Liver (tissue), 9 donors: ENCODE measurements around the gene VEPH1. TPM values are rescaled to one million over a fixed set of nuclear protein-coding genes. Genes with fewer than 3 reads are reported as not detected.

Experiments used
- DNase-seq: peaks from one replicate; pipeline ENCODE4 v3.0.0-alpha.2; 2017; ENCODE audit warnings: low spot score
- H3K27ac ChIP-seq, 2 donors: one replicate each; pipeline ENCODE4 v1.7.0; 2013; ENCODE audit warnings: inconsistent platforms in 2 of 2, low read length in 2 of 2, control low read depth in 1 of 2, low read depth in 1 of 2, mild to moderate bottlenecking in 1 of 2
- H3K27me3 ChIP-seq, 4 donors: one replicate each; pipeline versions ENCODE4 v1.6.1 to v1.7.0; 2013; ENCODE audit warnings: low read length in 3 of 4, inconsistent platforms in 1 of 4, mild to moderate bottlenecking in 1 of 4, moderate library complexity in 1 of 4; ENCODE audit not compliant: control insufficient read depth in 4 of 4, insufficient read depth in 4 of 4
- H3K36me3 ChIP-seq, 4 donors: one replicate each; pipeline versions ENCODE4 v1.6.1 to v1.7.0; 2013; ENCODE audit warnings: low read length in 3 of 4, mild to moderate bottlenecking in 3 of 4, low read depth in 1 of 4, moderate library complexity in 1 of 4; ENCODE audit not compliant: control insufficient read depth in 4 of 4, insufficient read depth in 3 of 4
- H3K4me1 ChIP-seq, 4 donors: one replicate each; pipeline versions ENCODE4 v1.6.1 to v1.7.0; 2013; ENCODE audit warnings: low read length in 3 of 4, mild to moderate bottlenecking in 3 of 4, moderate library complexity in 1 of 4; ENCODE audit not compliant: control insufficient read depth in 4 of 4, insufficient read depth in 4 of 4
- H3K4me3 ChIP-seq, 3 donors: one replicate each; pipeline versions ENCODE4 v1.6.1 to v1.7.0; 2013; ENCODE audit warnings: low read length in 3 of 3, control low read depth in 1 of 3, low read depth in 1 of 3, mild to moderate bottlenecking in 1 of 3
- H3K9ac ChIP-seq, 2 donors: one replicate each; pipeline ENCODE4 v1.7.0; 2013; ENCODE audit warnings: low read length in 2 of 2, mild to moderate bottlenecking in 2 of 2, moderate library complexity in 2 of 2, control low read depth in 1 of 2, low read depth in 1 of 2
- H3K9me3 ChIP-seq, 4 donors: one replicate each; pipeline versions ENCODE4 v1.6.1 to v1.7.0; 2013; ENCODE audit warnings: low read length in 3 of 4; ENCODE audit not compliant: control insufficient read depth in 4 of 4
- ATF3 ChIP-seq: IDR thresholded peaks from 2 replicates; pipeline ENCODE4 v1.6.1; 2016; ENCODE audit warnings: antibody characterized with exemption
- EGR1 ChIP-seq, 2 donors: IDR thresholded peaks; 2 replicates each; pipeline ENCODE4 v1.6.1; 2016 to 2018; ENCODE audit warnings: antibody characterized with exemption in 2 of 2, low read depth in 2 of 2
- FOXA1 ChIP-seq: IDR thresholded peaks from 2 replicates; pipeline ENCODE4 v1.6.1; 2016; ENCODE audit warnings: antibody characterized with exemption
- FOXA2 ChIP-seq: IDR thresholded peaks from 2 replicates; pipeline ENCODE4 v1.6.1; 2016; ENCODE audit warnings: antibody characterized with exemption
- GABPA ChIP-seq, 2 donors: IDR thresholded peaks in 1 of 2; conservative IDR thresholded peaks in 1 of 2; 2 replicates each; pipeline ENCODE4 v1.6.1; 2016; ENCODE audit warnings: antibody characterized with exemption in 2 of 2, mild to moderate bottlenecking in 1 of 2, moderate library complexity in 1 of 2
- HNF4A ChIP-seq, 2 donors: conservative IDR thresholded peaks; 2 replicates each; pipeline ENCODE4 v1.6.1; 2016; ENCODE audit warnings: antibody characterized with exemption in 2 of 2, mild to moderate bottlenecking in 2 of 2
- HNF4G ChIP-seq: IDR thresholded peaks from 2 replicates; pipeline ENCODE4 v1.6.1; 2016; ENCODE audit warnings: antibody characterized with exemption
- JUND ChIP-seq, 2 donors: IDR thresholded peaks; 2 replicates each; pipeline ENCODE4 v1.6.1; 2016; ENCODE audit warnings: antibody characterized with exemption in 2 of 2
- NR2F2 ChIP-seq: IDR thresholded peaks from 2 replicates; pipeline ENCODE4 v1.6.1; 2016; ENCODE audit warnings: antibody characterized with exemption
- RAD21 ChIP-seq, 2 donors: IDR thresholded peaks; 2 replicates each; pipeline ENCODE4 v1.6.1; 2016; ENCODE audit warnings: antibody characterized with exemption in 2 of 2, mild to moderate bottlenecking in 2 of 2
- SP1 ChIP-seq: IDR thresholded peaks from 2 replicates; pipeline ENCODE4 v1.6.1; 2018; ENCODE audit warnings: antibody characterized with exemption, mild to moderate bottlenecking
- TAF1 ChIP-seq: conservative IDR thresholded peaks from 2 replicates; pipeline ENCODE4 v1.6.1; 2016; ENCODE audit warnings: antibody characterized with exemption, mild to moderate bottlenecking
- YY1 ChIP-seq: IDR thresholded peaks from 2 replicates; pipeline ENCODE4 v1.6.1; 2016; ENCODE audit warnings: antibody characterized with exemption, mild to moderate bottlenecking
- WGBS: extraction: QIAGEN DNeasy Blood & Tissue Kit; methylation state at CpG from one replicate; pipeline ENCODE4 v1.1.7; 2013; 5-methylcytosine and 5-hydroxymethylcytosine counted together
- polyA plus RNA-seq, 2 donors: library from polyadenylated mRNA; stranded (reverse) in 1 of 2; unstranded in 1 of 2; fragments of 200-250 nt in 1 of 2; fragments of >200 nt in 1 of 2; fragmentation: Nextera tagmentation in 1 of 2; extraction: Ambion mirVana in 1 of 2; gene quantifications; one replicate each; pipeline versions ENCODE4 v1.2.1 to v1.2.3, GENCODE V29; 2013 to 2015
- total RNA-seq, 2 donors: library from RNA; depleted of rRNA; stranded (reverse); fragments of >200 nt; gene quantifications; one replicate each; pipeline ENCODE4 v1.2.3, GENCODE V29; 2014
- TF ChIP-seq, protein P1 (sequence below): IDR thresholded peaks from 2 replicates; pipeline ENCODE4 v1.6.1; 2016; ENCODE audit warnings: antibody characterized with exemption
- TF ChIP-seq, protein P2 (sequence below): IDR thresholded peaks from 2 replicates; pipeline ENCODE4 v1.6.1; 2016; ENCODE audit warnings: antibody characterized with exemption, mild to moderate bottlenecking
- TF ChIP-seq, protein P3 (sequence below): IDR thresholded peaks from 2 replicates; pipeline ENCODE4 v1.6.1; 2016; ENCODE audit warnings: antibody characterized with exemption
- TF ChIP-seq, protein P4 (sequence below): fragments of 150-350 bp; IDR thresholded peaks from 2 replicates; pipeline ENCODE4 v1.5.1; 2017; ENCODE audit warnings: improper control_type of control experiment, low read depth, low read length; ENCODE audit not compliant: missing input control
- donor health status: healthy.
- donor health status: healthy.
- donor health status: healthy.
- donor health status: healthy.
- donor health status: healthy.

VEPH1 gene
- total and polyA plus RNA-seq, 4 donors: 0.60 to 3.3 (median 1.2) TPM

DNA sequence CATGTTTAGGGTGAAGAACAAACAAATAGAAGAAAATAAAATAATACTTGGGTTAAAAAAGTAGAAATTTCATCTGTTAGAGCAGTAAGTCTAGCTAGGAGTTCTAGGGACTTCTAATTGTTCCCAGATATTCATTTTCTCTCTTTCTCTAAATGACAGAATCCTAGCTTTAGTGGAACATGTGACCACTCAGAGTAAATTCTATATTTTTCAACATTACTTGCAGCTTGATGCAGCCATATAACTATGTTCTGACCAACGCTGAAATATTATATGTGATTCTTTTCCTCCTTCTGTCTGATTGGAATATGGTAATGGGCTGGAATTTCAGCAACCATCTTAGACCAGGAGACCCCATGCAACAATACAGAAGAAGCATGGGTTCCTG is 58.4 kb downstream of the VEPH1 start (continued):
- TF ChIP-seq ATF3 (no peak), HNF4G (no peak), TAF1 (no peak), RAD21 (IDR thresholded peaks at IDR 0.05) (no peak), EGR1 (IDR thresholded peaks at IDR 0.05; ENCODE audit: low read depth in 2 of 2) (no peak)

DNA sequence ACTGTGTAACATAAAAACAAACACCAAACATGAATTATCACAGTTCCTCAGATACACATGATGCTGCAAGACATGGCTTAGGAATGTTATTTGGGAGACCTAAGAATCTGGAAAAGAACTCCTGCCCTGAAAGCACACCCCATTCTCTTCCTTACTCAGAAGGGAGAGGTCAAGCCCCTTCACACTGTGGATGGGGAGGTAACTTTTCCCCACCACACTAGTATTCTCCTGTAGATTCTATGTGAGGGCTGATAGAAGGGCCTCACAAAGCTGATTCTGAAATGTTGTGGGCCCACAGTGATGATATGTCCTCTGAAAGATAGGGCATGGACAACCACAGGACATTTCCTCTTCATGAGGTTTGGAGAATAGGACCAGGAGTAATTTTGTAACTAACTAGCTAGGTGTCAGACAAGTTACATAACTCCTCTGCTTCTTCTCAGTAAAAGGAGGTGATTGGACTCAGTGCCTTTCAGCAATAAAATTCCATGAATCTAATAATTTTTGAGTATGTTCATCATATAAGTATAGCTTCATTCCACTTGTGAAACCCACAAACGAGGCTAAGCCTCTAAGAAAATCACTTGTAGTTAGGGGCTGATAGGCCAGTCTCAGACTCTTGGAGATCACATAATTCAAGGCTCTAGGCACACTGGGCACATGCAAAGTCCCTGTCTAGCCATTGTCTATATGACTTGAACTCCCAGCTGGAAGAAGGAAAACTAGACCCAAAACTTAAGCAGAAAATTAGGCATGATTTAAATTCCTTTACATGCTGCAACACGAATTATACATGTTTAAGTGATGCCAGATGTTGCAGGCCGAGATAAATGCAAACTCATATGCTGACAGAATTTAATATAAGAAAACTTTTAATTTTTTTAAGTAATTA is 59.1 kb downstream of the VEPH1 start:
- Histone ChIP-seq H3K9ac (no peak overlapping the region), H3K27me3 (peaks cover 0 to 3% (median 0%) of the 10 kb centered on the region in 4 donors), H3K4me1 (no peaks in the 10 kb centered on the region), H3K9me3 (no peaks in the 10 kb centered on the region), H3K36me3 (no peaks in the 10 kb centered on the region), H3K4me3 (no peak overlapping the region), H3K27ac (no peak overlapping the region)
- DNase-seq: no peak
- WGBS: 65% methylated on average over 3 of the region's 3 CpGs
- TF ChIP-seq, protein P1, sequence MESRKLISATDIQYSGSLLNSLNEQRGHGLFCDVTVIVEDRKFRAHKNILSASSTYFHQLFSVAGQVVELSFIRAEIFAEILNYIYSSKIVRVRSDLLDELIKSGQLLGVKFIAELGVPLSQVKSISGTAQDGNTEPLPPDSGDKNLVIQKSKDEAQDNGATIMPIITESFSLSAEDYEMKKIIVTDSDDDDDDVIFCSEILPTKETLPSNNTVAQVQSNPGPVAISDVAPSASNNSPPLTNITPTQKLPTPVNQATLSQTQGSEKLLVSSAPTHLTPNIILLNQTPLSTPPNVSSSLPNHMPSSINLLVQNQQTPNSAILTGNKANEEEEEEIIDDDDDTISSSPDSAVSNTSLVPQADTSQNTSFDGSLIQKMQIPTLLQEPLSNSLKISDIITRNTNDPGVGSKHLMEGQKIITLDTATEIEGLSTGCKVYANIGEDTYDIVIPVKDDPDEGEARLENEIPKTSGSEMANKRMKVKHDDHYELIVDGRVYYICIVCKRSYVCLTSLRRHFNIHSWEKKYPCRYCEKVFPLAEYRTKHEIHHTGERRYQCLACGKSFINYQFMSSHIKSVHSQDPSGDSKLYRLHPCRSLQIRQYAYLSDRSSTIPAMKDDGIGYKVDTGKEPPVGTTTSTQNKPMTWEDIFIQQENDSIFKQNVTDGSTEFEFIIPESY: no peak
- TF ChIP-seq FOXA2 (no peak), HNF4A (conservative IDR thresholded peaks at IDR 0.05) (no peak), TAF1 (no peak), JUND (IDR thresholded peaks at IDR 0.05) (no peak), EGR1 (IDR thresholded peaks at IDR 0.05; ENCODE audit: low read depth in 2 of 2) (no peak), NR2F2 (no peak), ATF3 (no peak), YY1 (no peak), RAD21 (IDR thresholded peaks at IDR 0.05) (no peak), SP1 (no peak), FOXA1 (no peak), GABPA (IDR thresholded peaks at IDR 0.05 in 1 of 2, conservative IDR thresholded peaks at IDR 0.05 in 1 of 2) (no peak)
- TF ChIP-seq, protein P2, sequence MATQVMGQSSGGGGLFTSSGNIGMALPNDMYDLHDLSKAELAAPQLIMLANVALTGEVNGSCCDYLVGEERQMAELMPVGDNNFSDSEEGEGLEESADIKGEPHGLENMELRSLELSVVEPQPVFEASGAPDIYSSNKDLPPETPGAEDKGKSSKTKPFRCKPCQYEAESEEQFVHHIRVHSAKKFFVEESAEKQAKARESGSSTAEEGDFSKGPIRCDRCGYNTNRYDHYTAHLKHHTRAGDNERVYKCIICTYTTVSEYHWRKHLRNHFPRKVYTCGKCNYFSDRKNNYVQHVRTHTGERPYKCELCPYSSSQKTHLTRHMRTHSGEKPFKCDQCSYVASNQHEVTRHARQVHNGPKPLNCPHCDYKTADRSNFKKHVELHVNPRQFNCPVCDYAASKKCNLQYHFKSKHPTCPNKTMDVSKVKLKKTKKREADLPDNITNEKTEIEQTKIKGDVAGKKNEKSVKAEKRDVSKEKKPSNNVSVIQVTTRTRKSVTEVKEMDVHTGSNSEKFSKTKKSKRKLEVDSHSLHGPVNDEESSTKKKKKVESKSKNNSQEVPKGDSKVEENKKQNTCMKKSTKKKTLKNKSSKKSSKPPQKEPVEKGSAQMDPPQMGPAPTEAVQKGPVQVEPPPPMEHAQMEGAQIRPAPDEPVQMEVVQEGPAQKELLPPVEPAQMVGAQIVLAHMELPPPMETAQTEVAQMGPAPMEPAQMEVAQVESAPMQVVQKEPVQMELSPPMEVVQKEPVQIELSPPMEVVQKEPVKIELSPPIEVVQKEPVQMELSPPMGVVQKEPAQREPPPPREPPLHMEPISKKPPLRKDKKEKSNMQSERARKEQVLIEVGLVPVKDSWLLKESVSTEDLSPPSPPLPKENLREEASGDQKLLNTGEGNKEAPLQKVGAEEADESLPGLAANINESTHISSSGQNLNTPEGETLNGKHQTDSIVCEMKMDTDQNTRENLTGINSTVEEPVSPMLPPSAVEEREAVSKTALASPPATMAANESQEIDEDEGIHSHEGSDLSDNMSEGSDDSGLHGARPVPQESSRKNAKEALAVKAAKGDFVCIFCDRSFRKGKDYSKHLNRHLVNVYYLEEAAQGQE: no peak
- TF ChIP-seq, protein P3, sequence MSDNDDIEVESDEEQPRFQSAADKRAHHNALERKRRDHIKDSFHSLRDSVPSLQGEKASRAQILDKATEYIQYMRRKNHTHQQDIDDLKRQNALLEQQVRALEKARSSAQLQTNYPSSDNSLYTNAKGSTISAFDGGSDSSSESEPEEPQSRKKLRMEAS: no peak
- TF ChIP-seq, protein P4, sequence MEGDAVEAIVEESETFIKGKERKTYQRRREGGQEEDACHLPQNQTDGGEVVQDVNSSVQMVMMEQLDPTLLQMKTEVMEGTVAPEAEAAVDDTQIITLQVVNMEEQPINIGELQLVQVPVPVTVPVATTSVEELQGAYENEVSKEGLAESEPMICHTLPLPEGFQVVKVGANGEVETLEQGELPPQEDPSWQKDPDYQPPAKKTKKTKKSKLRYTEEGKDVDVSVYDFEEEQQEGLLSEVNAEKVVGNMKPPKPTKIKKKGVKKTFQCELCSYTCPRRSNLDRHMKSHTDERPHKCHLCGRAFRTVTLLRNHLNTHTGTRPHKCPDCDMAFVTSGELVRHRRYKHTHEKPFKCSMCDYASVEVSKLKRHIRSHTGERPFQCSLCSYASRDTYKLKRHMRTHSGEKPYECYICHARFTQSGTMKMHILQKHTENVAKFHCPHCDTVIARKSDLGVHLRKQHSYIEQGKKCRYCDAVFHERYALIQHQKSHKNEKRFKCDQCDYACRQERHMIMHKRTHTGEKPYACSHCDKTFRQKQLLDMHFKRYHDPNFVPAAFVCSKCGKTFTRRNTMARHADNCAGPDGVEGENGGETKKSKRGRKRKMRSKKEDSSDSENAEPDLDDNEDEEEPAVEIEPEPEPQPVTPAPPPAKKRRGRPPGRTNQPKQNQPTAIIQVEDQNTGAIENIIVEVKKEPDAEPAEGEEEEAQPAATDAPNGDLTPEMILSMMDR: no peak
